Mesothelial cell of epicardium (in vitro differentiated cells): Measurements from ENCODE around the gene ALK. TPM values are rescaled to one million over a fixed set of nuclear protein-coding genes. Genes with fewer than 3 reads are reported as not detected.
"Not testable (repeated sequence)": the region's sequence is repeated elsewhere in the genome, so short reads cannot be mapped to it uniquely, and the experiment has no call there.

Experiments used
- DNase-seq, 2 experiments: peaks; one replicate each; pipeline ENCODE4 v3.0.0; 2021; ENCODE audit warnings: low spot score in 2 of 2; ENCODE audit not compliant: unreplicated experiment in 2 of 2
- H3K27ac Mint-ChIP-seq: 2 replicates; pipeline ENCODE4 v1.8.0; 2021; ENCODE audit warnings: mixed read lengths
- H3K27me3 Mint-ChIP-seq: 2 replicates; pipeline ENCODE4 v1.8.0; 2021; ENCODE audit warnings: low read depth, mixed read lengths
- H3K36me3 Mint-ChIP-seq: 2 replicates; pipeline ENCODE4 v1.8.0; 2021; ENCODE audit warnings: mixed read lengths
- H3K4me1 Mint-ChIP-seq: 2 replicates; pipeline ENCODE4 v1.8.0; 2021; ENCODE audit warnings: mixed read lengths
- H3K4me3 Mint-ChIP-seq: 2 replicates; pipeline ENCODE4 v1.8.0; 2021; ENCODE audit warnings: mild to moderate bottlenecking, moderate library complexity, mixed read lengths
- H3K9me3 Mint-ChIP-seq: 2 replicates; pipeline ENCODE4 v1.8.0; 2021; ENCODE audit warnings: mixed read lengths
- CTCF ChIP-seq: fragments of 200-600 bp; sonication (generic); IDR thresholded peaks from one replicate; pipeline ENCODE4 v1.5.0; 2021; ENCODE audit warnings: antibody characterized with exemption; ENCODE audit not compliant: unreplicated experiment
- total RNA-seq: library from RNA; stranded (reverse); gene quantifications from 3 replicates; pipeline ENCODE4 v1.2.1, GENCODE V29; 2021

ALK gene
- total RNA-seq, 1 donor from 2014 or later = 0.13 TPM

- H3K36me3 Mint-ChIP-seq = no peaks in the 10 kb centered on the region
- H3K9me3 Mint-ChIP-seq = no peaks in the 10 kb centered on the region
- H3K27me3 Mint-ChIP-seq = peaks cover 7% of the 10 kb centered on the region
- H3K4me1 Mint-ChIP-seq = peaks cover 4% of the 10 kb centered on the region
- H3K4me3 Mint-ChIP-seq = no peak overlapping the region
- no peak for TF ChIP-seq CTCF
- DNase-seq = no peak
- H3K27ac Mint-ChIP-seq = no peak overlapping the region
These were observed 674.0 kb downstream of the ALK start for GRCh38 chr2:29247336-29247914.

GRCh38 chr2:29246383-29247300, 674.7 kb downstream of the ALK start:
- H3K27ac Mint-ChIP-seq = no peak overlapping the region
- H3K4me3 Mint-ChIP-seq = no peak overlapping the region
- TF ChIP-seq CTCF = no peak
- no peaks in the 10 kb centered on the region for H3K36me3 Mint-ChIP-seq
- H3K27me3 Mint-ChIP-seq = peaks cover 6% of the 10 kb centered on the region
- peaks cover 4% of the 10 kb centered on the region for H3K4me1 Mint-ChIP-seq
- no peaks in the 10 kb centered on the region for H3K9me3 Mint-ChIP-seq
- no peak for DNase-seq

GRCh38 chr2:29245742-29246382, 675.5 kb downstream of the ALK start:
- H3K27ac Mint-ChIP-seq = no peak overlapping the region

GRCh38 chr2:29245035-29245741, 676.2 kb downstream of the ALK start:
- not testable (repeated sequence) for H3K4me1 Mint-ChIP-seq

More at GRCh38 chr2:29245742-29246382, 675.5 kb downstream of the ALK start:
- H3K27me3 Mint-ChIP-seq = peaks cover 13% of the 10 kb centered on the region
- peaks cover 4% of the 10 kb centered on the region for H3K4me1 Mint-ChIP-seq
- TF ChIP-seq CTCF = no peak
- H3K4me3 Mint-ChIP-seq = no peak overlapping the region
- no peaks in the 10 kb centered on the region for H3K9me3 Mint-ChIP-seq
- DNase-seq = no peak
- H3K36me3 Mint-ChIP-seq = no peaks in the 10 kb centered on the region

DNA sequence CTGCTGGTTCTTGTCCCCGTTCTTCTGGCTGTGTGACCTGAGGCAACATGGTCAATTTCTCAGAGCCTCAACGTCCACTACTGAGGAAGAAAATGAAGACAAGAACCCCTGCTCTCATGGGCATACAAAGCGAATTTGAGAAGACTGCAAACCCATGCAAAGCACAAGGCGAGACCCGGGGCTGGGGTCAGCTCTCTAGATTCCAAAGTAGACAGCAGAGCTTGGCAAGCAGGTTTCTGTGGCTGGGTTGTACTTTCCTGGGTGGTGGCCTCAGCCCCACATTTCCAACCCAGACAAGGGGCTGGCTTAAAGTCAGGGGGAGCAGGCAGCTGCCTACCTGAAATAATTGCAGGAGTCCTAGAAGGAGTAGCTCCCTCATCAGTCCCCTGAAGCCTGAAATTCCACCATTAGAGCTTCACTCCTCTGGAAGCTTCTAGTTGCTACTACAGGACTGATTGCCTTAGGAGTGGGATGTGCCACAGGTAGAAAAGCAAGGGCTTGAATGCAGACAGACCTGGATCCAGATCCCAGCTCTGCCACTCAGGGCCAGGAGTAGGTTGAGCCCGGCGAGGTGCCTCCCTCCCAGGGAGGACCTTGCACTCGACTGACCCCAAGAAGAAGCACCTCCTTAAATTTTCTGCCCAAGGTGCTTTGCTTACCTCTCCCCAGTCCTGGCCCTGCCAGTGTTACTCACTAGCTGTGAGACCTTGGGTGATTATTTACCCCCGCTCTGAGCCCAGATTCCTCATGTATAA, 678.6 kb downstream of the ALK start:
- H3K27me3 Mint-ChIP-seq = peaks cover 30% of the 10 kb centered on the region
- no peak for TF ChIP-seq CTCF

More at GRCh38 chr2:29245035-29245741, 676.2 kb downstream of the ALK start:
- not testable (repeated sequence) for H3K36me3 Mint-ChIP-seq, H3K9me3 Mint-ChIP-seq, H3K27ac Mint-ChIP-seq, H3K4me3 Mint-ChIP-seq, DNase-seq
- peaks cover 19% of the 10 kb centered on the region for H3K27me3 Mint-ChIP-seq

More for the DNA sequence above, 678.6 kb downstream of the ALK start:
- Mint-ChIP-seq H3K4me1 (no peaks in the 10 kb centered on the region), H3K27ac (no peak overlapping the region), H3K36me3 (no peaks in the 10 kb centered on the region), H3K9me3 (no peaks in the 10 kb centered on the region), H3K4me3 (no peak overlapping the region)
- no peak for DNase-seq
